Measurements from ENCODE around the gene MAPKAP1.

The MAPKAP1 gene

DNA sequence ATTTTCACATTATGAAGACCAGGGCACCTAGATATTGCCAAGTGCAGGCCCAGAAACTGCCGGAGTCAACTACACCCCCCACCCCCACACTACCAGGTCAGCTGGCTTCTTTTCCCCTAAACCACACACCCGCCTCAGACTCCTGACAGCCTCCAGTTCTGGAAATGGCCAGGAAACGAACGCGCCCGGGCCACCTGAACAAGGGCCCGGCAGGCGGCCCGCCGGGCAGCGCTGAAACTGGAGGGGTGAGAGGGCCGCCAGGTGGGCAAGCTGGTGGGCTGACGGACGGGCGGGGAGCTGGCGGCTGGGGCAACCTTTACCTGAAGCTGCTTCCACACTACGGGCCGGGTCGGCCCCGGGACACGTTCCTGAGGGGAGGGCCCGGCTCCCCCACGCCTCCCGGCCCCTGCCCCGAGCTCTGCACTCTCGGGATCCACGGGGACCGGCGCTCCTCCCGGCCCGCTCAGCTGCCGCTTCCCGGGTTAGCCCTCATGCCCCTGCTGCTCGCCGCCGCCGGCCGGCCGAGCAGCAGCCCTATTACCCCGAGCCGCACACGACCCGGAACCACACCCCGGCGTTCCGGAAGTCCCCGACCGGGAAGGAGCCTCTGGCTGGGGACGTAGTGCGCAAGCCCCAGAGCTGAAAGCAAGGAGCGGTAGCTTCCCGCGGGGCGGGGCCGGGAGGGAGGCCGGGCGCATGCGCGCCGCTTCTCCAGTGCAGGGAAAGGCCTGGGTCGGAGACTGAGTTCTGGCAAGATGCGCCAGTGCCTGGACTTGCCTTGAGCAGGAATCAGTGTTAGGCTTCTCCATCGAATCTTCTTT is at the start of gene MAPKAP1:
Gene MAPKAP1 (minus strand): TSS at position 558 of the 821 bp plus-strand sequence. CDS start 34,634 bp downstream, outside the sequence.
- peak; percentile 91 for DNase-seq (ENCODE audit: low read depth)

DNA sequence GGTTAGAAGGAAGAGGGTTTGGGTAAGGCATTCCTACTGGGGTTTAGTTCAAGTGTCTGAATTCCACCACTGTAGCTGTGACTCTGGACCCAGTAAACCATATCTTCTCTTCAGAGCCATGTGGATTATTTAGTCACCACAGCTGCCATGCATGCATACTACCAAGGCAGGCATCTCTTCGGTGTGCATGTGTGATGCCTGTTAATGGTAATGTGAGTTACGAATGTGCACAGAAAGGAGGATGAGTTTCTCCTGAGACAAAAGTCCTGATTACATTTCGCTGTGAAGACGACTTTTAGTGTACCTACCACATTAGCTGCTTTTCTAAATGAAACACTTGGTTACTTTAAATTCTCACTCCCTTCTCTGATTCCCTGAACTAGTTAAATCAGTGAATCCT is 49.5 kb upstream of the MAPKAP1 start:
- DNase-seq (ENCODE audit: low read depth), result no peak

DNA sequence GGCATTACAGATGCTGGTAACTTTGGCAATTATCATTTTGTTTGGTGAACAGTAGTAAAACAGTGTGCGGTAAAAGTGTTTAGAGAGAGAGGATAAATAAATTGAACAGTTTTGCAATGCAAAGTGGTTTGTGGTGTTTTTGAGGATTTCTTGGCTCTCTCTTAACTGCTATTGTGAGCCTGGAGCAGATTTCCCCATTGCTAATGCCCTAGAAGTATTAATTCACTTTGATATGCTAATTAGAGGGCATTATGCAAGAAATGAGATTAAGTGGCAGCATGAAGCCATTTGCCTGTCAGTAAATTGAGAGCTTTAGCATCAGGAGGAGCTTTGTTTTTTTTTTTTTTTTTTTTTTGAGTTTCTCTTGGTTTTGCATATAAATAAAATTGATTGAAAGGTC is 48.3 kb upstream of the MAPKAP1 start:
- no peak for DNase-seq (ENCODE audit: low read depth)

DNA sequence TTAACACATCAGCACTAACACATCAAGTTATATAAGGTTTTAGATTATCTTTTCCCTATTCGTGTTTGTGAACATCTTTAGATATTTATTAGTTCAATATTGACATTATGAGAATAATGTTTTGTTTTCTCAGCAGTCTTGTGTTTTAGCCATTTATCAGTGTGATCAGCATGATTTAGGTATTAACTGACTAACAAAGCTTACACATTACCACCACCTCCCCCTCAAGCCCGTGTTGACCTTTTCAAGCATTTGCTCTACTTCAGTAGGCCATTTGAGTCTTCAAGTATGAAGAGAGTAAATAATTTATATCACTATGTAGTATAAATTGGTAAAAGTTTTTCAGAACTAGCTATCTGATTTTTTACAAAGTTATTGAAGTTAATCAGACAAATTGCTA is 47.1 kb upstream of the MAPKAP1 start:
- DNase-seq (ENCODE audit: low read depth), result no peak

DNA sequence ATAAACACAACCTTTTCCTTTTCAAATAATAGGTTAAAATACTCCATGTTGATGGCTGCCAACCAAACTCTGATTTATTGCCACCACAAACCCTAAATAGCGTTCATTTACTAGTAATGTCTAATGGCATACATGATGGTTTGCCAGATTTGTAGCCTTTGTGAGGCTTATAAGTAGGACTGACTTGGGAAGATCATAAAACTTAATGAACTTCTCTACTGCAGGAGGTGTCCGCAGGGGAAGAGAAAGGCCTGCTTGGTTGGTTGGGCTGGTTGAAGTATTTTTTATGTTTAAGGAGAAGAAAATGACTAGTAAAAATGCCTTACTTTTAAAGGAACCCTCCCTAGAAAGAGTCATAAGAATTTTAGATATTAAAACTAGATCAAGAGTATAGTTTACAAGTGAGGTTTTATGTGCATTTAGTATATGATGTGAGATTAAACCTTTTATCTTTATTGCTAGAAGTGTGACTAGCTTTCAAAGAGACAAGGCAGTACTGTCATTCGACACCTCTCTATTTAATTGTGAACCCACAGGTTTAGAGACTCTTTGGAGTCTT is 45.1 kb upstream of the MAPKAP1 start:
- DNase-seq (ENCODE audit: low read depth), result no peak

DNA sequence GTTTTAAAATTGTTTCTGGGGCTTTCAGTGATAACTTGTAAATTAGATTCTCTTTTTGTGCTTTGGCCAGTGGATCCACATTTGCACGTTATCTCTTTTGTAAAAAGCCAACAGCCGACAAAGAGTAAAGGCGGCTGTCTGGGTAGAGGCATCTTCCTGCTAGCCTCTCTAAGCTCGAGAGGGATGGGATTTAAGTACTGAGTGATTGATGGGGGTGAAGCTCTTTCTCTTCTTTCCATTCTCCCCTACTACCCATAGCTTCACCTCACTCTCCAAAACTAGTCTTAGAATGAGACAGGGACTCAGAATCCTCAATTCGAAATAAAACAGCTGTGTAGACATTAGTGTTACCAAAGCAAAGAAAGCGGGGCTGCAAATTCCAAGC is 43.6 kb upstream of the MAPKAP1 start:
- DNase-seq (ENCODE audit: low read depth), result no peak

DNA sequence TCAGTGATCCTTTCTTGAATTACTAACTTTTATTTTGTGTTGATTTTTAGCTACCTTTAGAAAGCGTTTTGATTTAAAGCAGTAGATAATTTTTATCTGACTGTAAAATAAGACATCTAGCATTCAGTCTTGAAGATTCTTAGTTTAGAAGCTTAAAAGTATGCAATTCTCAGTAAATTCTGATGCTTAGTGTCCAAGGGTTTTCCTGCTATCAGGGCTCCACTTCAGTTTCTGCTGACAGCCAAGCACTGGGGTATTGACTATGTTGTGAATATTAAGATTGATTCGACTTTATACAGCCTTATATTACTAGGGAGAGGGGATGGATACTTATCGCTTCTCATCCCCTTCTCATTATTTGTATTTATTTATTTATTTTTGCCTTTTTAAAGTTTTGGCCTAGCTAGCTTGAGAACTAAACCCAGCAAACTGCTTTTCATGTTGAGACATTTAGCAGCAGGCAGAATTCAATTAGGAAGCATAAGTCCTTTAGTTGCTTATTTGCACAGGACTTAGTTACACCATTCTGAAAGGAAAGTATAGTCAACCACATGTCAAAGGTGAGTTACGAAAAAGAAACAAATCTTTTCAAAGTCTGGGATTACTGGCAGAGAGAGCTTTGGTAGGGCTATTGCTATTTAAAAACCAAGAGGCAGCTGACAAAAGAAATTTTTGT is 43.1 kb upstream of the MAPKAP1 start:
- DNase-seq (ENCODE audit: low read depth), result no peak

DNA sequence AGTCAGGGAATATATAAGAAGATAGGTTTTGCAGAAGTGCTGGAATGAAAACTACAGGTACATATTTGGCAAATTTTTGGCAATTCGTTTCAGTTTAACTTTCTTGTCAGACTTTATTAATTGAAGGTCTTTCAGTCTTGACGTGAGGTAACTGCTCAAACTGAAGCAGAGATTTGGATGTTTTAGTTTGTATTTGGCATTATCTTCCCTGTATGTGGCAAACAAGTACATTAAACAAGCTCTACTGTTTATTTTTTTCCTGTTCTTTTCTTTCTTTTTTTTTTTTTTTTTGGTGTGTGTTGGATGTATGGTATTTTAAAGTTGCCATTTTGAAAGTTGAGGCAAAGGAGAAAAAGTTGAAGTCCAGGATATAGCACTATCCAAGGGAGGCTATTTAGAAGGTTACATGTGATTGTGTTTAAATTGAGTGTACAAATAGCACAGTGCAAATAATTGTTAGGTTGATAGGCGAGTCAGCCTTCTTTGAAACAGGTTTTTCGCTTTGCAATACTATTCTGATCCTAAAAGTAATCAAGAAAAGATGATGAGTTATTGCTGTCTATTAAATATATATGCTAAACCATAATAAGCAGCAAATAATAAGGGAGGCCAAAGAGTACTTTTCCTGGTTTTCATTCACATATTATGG is 42.4 kb upstream of the MAPKAP1 start:
- no peak for DNase-seq (ENCODE audit: low read depth)

DNA sequence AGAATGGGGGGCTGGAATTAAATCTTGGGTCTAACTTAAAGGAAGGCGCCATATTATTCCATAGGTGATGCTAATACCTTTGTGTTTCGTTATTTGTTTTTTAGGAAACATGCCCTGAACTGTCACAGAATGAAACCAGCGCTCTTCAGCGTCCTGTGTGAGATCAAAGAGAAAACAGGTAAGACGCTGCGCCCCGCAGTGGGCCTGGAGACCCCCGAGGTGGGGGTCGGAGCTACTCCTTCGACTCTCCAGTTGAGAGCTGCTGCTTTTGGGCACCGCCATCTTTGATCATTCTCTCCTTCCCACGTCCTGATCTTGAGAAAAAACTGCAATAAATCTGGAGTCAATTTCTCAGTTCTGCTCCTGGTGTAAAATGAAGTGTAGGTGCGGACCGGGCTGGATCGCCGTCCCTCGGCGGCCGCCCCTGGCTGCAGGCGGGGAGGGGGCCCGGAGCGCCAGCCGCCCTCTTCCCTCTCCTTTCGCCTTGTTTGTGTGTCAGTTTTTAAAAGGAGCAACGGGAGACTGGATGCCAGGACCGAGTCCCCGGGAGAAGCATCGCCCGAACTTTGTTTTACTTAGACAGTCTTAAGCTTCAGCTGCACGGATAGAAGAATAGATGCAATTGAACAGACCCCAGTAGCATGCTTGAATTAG is 41.6 kb upstream of the MAPKAP1 start:
- no peak for DNase-seq (ENCODE audit: low read depth)

DNA sequence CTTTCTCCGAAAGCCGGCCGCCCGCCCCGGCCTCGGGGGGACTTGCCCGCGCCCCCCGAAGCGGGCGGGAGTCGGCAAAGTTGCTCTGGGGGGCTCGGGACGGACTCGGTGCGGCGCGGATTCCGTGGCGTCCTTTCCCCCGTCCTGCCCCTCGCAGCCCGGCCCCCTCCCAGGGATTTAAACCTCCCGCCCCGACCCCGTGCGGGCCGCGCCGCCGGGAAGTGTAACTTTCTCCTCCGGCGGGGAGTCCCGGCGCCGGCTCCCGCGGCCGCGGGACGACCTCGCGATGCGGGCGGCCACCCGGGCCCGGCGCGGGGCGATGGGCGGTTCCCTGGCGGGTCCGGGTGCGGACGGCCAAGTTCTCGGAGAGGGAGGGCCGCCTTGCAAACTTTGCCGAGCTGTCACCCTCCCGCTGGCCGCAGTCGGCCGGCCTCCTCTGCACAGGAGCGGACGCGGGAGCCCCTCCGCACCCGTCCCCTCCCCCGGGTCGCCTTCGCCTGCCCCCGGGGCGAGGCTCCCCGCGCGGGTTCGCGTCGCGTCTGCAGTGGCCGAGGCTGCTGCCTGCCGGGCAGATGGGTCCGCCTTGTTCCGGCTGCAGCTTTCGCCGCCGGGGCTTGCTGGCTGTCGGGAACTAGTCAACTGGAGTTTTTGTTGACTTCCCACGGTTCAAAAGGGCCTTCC is 40.9 kb upstream of the MAPKAP1 start:
- no peak for DNase-seq (ENCODE audit: low read depth)

DNA sequence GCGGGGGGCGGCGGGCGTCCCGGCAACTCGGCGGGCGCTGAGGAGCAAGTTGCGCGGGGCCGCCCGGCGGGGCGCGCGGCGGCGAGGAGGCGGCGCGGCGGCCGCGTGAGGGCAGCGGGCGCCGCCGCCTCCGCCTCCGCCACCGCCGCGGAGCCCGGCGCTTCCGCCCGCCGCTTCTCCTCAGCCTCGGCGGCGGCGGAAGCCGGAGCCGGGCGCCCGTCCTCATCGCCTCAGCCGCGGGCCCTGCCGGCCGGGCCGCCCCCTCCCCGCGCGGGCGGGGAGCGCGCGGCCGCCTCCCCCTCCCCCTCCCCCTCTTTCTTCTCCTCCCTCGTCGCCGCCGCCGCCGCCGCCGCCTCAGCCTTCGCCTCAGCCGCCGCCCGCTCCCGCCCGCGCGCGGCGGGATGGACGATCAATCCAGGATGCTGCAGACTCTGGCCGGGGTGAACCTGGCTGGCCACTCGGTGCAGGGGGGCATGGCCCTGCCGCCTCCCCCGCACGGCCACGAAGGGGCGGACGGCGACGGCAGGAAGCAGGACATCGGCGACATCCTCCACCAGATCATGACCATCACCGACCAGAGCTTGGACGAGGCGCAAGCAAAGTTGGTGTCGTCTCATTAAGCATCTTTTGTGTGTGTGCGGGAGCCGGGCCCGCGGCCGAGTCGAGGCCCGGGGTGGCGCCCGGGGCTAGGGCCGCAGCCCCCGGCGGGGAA is 40.2 kb upstream of the MAPKAP1 start, which contains the start of gene PBX3:
Gene PBX3 (plus strand): TSS at position 321 of the 712 bp plus-strand sequence.
- DNase-seq (ENCODE audit: low read depth), result peak; percentile 33

DNA sequence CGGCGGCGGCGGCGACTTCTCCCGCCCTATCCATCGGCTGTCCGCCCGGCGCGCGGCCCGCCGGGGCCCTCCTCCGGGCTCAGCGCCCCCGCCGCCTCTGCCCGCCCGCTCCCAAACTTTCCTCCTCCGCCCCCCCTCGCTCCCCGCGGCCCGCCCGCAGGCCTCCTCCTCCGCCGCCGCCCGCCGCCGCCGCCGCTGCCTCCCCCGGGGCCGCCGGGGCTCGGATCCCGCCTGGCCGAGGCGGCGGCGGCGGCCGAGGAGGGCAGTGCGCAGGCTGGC is 39.7 kb upstream of the MAPKAP1 start:
- no peak for DNase-seq (ENCODE audit: low read depth)

DNA sequence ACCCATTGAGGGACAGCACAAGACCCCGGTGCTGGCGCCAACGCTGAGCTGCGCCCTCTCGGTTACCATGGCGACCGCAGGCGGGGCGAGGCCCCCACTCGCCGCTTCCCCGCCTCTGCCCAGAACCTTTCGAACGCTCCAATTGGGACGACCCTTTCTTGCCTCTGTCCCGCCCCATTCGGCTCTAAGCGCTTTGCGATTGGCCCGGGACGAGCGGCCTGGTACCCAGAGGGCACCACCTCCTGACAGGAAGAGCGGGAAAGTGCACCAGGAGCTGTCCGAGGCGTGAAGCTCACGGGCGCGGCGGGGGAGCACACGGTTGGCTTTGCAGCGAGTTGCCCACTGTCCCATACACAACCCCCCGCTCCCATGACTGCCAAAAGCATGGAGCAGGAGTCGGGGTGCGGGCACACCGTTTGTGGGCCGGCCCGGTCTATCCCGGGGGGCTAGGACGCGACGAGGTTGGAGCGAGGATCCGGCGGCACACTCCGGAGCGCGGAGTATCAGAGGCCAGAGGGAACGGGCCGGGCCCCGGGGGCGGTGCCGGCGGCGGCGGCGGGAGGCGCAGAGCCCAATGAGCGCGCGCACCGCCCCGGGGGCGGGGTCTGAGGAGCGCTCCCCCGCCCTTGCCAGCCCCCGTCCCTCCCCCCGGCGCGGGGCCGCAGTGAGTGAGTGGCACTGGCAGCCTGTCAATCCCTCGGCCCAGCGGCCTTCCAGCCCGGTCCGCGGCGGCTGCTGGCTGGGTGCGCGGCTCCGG is 39.2 kb upstream of the MAPKAP1 start:
- peak; percentile 89 for DNase-seq (ENCODE audit: low read depth)

DNA sequence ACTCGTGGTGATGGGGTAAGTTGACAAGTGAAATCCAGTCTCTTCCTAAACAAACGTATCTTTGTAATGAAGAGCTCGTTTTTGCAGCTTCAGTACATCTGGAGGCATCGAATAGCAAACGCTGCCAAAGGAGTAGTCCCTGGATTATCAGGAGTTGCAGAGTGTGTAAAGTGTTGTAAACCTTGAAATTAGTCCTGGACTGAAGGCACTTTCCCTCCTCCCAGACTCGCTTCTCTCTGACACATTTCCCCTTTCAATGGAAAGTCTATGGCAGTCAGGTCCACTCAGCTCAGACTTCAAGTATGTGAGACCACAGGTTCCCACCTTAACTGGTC is 38.6 kb upstream of the MAPKAP1 start:
- no peak for DNase-seq (ENCODE audit: low read depth)

DNA sequence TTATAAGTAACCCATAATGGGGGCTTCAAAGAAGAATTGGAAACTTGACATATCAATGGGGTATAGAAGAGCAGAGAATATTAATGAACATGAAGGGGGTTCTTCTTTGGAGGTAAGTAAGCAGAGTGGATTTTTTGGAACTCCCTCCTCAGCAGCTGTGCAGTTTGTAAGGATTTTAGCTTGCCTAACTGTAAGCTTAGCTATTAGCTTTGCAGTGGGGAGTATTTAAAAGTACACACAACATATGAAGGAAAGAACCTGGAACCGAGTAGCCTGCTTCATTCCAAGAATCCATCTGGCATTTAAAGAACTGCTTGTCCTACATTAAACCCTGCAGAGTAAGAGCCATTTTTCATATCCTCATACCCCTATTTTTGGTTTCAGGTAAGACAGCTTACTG is 38.0 kb upstream of the MAPKAP1 start:
- DNase-seq (ENCODE audit: low read depth), result no peak

DNA sequence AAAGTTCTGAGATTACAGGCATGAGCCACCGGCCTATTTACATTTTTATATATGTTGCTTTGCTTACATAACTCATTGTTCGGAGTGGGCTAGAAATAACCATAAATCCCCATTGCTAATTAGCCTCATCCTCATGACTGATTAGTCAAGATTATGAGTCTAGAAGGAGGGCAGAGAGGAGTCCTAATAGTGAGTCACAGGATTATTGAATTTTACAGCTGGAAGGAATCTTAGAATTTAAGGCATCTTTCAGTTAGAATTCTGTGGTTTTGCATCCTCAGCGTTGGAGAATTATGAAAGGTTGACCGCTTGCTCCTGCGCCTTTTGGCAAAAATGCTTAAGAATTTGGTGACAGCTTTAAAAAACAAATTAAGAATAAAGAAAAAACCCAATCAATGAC is 37.6 kb upstream of the MAPKAP1 start:
- no peak for DNase-seq (ENCODE audit: low read depth)

DNA sequence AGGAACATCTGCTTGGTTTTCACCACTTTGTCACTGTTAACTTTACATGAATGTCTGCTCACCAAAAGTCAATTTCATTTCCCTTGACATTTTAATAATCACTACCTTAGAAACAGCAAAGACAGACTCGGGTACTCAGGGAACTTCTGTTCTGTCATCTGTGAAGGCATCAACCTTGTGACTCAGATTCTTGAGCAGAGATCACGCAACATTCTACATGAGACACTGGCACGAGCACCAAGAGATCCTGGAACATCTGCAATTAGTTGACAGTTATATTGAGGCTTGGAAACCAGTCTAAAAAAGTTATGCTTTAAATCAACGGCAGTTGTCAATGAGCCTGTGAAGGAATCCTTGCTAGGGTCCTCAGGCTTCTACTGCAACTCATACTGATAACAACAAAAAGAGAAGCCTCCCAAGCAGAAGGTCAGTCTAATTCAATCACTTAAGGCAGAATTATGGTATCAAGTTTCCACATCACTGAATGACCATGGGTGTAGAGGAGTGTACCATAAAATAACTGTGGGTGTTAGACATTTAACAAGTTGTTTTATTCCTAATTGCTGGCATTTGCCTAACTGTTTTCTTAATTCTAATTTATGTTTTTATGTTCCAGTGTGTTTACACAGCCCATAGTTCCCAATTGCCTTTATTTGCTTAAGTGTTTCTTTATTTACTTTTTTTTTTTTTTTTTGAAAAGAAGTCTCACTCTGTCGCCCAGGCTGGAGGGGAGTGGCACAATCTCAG is 36.8 kb upstream of the MAPKAP1 start:
- DNase-seq (ENCODE audit: low read depth), result no peak

DNA sequence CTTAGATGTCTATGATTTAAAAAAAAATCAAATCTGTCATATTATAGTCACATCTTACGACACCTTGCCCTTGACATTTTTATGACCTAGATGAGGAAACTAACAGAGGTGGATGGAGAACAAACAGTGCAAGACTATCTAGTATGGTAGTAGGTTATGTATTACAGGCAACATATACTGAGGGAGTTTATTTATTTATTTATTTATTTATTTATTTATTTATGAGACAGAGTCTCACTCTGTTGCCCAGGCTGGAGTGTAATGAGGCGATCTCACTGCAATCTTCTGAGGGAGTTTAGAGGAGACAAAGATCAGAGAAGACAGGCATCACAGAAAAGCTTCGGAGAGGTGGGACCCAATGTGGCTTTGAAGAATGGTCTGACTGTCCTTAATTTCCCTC is 35.6 kb upstream of the MAPKAP1 start:
- no peak for DNase-seq (ENCODE audit: low read depth)

DNA sequence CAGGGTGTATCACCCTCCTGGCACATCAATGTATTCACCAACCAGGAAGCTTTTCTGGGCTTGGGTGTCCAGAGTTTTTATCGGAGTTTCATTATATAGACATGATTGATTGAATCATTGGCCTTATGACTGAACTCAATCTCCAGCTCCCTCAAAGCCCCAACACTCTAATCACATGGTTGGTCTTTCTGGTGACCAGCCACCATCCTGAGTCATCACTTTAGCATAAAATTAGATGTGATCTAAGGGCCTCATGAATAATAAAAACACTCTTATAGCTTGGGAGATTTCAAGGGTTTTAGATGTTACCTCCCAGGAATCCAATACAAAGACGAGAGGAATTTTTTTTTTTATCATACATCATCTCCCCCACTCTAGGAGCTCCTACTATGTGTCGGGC is 32.4 kb upstream of the MAPKAP1 start:
- DNase-seq (ENCODE audit: low read depth), result no peak

DNA sequence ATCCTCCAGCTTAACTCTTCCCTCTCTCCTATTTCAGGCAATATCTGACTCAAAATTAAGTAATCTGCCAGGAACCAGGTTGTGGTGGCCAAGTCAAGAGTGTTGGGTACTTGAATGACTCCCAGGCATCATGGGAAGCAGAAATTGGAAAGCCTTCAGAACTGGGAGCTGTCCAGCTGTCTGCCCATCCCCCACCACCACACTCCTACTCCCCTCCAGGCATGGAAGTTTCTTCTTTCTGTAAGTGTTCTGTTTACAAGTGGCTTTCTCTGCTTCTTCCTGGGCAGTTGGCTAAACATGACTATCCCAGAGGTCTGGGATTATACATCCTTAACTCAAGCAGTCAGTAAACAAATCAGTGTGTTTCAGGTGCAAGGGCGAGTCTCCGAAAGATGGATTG is 25.6 kb upstream of the MAPKAP1 start:
- no peak for DNase-seq (ENCODE audit: low read depth)

Data from stimulated activated CD8-positive, alpha-beta memory T cell treated with anti-CD3 and anti-CD28 coated beads, Interleukin-12 subunit alpha, Interleukin-12 subunit beta, amount 100 ng/mL, for 4 hours (primary cell).